COLO668 (cell line): Measurements from ENCODE around the gene FAM3B.
"Not testable (repeated sequence)": the region's sequence is repeated elsewhere in the genome, so short reads cannot be mapped to it uniquely, and the experiment has no call there.

ENCODE experiments used
- DNase-seq: peaks from one replicate; lab custom pipeline; 2025; ENCODE audit not compliant: unreplicated experiment; lab: John Stamatoyannopoulos, UW

FAM3B gene

DNA sequence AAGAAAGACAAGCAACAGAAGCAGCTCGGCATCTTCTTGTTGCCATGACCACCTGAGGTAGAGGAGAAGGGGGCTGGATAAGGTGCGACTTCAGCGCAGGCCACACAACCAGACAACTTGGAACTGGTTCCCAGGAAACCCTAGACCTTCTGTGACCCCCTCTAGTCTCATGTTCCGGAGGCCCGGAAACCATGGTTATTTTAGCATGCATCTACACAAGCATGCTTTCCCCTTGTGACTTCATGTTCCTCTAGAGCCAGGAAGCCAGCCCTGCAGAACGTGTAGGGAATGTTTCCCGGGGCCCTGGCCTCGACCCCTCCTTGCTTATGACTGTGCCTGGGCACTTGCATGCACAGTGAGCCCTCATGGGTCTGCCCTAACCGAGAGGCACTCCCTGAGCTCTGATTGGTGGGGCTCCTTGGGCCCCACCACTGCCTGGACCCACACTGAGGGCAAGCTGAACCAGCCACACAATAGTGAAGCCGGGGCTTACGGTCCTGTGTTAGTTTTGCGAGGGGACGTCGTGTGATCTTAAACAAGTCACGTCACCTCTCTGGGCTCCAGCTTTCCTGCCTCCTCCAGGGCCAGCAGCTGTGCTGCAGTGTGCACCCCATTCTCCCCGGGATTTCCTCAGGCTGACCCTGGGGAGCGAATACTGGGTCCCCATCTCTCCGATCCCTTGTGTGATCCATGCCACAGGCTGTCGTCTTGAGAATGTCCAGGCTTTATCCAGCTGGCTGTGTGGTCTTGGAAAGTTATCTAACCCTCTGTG, 33.2 kb downstream of the FAM3B start:
- DNase-seq = no peak

DNA sequence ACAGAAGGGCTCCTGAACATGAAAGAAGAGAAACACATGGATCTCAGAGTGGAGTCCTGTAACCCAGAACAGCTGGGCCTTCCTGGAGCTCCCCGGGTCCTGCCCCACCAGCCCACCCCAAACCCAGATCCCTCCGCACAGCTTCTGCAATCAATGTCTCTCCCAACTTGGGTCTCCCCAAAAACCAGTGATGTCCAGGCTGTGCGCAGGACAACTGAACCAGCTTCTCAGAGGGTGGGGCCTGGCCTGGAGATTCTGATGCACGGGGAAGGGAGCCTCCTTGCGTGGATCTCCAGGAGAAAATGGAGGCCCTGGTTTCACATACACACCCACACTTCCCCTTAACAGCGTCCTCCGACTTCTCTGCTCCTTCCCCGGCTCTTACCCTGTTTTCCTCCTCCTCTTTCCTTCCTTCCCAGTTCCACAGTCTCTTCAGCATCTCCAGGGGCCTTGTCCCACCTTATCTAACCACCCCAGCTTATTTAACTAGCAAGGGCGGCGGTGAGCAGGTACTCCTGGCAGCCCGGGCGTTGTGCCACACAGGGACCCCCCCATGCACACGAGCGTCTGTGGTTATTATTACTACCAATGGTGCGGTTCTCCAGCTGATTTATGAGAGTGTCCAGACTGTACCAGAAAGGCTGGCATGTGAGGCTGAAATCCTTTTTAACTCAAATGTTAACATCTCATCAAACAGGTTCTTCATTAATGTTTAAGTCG, 34.0 kb downstream of the FAM3B start:
- no peak for DNase-seq

DNA sequence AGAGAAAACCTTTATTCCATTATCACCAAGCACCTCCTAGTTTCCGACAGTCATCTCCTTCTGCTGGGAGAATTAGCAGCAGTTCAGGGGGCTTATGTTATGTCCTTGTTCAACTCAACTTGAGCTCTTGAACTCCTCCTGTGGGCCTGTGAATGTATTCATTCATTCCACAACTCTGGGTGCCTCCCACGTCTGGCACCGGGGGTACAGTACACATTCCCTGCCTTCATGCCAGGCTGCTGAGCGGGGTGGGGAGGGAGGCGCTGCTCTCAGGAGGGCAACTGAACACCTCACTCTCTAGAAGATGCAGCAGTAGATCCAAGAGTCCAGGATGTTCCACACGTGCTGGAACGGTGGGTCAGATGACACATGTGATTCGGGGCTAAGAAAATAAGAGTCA, 40.9 kb downstream of the FAM3B start:
- DNase-seq = no peak

DNA sequence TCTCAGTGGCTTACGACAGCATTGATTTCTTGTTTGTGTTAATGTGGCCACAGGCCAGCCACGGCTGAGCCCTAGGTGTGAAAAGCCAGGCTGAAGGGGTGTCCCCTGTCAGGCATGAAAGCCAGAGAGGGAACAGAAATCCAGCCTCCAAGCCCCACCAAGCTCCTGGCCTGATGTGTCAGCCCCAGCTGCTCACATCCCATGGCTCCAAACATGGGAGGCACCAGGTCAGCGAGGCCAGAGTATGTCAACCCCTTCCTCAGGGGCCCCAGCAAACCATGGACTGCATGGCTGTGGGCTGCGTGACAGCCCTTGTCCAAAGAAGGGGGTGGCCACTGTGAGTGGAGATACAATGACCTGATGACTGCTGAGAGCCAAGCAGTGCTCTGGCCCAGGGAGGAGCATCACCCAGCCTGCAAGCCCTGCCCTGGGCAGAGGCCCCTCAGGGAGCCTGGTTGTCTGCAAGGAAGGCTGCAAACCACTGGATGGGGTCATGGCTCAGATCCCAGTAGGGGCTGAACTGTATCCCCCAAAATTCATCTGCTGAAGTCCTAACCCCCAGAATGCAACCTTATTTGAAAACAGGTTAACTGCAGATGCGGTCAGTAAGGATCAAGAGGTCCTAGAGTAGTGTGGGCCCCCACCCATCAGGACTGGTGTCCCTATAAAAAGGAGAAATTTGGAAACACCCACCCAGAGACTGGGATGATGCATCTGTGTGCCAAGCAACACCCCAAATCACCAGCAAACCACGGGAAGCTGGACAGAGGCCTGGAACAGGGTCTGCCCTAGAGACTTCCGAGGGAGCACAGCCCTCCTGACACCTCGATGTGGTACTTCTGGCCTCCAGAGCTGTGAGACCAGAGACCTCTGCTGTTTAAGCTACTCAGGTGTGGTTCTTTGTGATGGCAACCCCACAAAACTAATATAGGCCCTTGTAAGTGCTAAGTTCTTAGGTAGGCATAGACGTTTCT, 41.9 kb downstream of the FAM3B start:
- no peak for DNase-seq

DNA sequence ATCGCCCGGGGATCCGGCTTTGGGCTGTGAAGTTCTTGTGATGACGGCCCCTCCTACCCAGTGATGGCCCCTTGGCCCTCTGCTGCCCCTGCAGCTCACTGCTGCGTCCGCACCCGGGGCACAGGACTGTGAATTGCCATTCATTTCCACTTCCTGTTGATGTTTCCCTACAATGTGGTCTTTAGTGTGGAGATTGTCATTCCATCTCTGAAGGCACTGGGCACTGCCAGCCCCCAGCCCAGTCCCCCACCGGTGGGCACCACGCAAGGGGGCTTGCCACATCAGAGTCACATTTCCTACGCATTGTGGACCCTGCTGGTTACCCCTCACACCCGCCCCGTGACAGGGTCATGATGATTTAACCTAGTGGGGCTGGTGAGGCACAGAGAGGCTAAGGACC, 42.7 kb downstream of the FAM3B start:
- DNase-seq = peak; percentile 12

DNA sequence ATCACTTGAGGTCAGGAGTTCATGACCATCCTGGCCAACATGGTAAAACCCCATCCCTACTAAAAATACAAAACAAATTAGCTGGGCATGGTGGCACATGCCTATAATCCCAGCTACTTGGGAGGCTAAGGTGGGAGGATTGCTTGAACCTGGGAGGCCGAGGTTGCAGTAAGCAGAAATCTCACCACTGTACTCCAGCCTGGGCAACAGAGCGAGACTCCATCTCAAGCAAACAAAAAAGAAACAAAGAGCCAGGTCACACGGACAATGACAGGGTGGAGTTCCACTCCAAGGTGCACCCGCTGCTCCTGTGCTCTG, 43.1 kb downstream of the FAM3B start:
- not testable (repeated sequence) for DNase-seq

DNA sequence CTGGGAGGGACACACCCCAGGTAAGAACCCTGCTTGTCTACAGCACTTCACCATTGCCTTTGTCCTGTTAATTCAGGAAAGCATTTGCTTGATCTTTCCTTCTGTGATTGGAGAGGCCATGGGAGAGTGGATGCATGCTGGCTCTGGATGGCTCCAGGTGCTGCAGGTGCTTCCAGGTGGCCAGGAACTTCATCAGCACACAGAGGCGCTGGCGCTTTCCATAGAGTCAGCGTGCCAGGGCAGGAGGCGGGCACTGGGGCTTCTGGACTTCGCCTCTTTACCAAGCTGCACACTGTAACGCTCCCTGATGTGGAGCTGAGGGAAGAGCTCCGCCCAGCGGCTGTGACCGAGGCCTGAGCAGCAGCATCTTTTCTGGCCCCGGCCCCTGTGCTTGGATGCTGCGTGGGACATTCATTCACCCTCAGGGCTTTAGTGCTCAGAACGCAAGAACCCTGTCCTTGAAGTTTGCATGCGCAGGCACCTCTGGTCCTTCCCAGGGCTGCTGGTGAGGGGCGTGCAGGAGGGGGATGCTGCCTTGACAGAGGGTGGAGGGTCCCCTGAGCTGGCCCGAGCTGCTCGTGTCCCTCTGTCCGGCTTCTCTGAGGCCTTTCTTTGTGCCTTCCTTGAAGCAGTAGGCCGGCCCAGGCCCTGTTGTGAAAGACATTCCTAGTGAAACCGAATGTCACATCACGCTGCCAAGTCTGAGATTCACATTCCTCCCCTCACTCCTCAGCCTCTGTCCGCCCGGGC, 43.6 kb downstream of the FAM3B start:
- DNase-seq = peak; percentile 88

DNA sequence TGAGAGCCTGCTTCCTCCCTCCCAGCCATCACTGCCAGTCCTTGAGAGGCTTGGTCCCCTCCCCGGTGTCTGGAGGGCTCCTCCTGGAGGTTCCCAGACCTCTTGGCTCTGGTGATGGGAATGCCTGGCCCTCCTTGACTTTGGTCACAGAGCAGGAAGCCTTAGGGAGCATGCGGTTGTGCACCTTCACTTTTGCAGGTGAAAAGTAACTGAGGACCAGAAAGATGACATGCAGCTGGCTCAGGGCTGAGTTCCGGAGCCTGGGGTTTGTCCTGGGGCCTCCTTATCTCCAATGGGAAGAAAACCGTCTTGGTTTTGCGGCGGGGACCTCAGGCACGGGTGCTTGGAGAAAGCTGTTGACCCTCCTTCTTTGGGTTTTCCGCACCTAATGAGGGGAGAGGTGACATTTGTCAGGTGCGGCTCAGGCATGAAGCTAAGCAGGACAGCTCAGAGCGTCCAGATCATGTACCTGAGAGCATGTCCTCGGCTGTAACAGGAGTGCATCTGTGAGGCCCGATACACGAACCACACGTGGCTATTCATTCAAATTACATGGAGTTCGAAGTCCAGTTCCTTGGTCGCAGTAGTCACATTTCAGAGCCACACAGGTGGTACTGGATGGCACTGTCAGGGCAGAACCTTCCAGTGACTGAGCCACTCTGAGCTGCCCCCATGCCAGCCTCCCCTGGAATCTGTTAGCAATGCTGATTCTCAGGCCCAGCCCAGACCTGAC, 44.6 kb downstream of the FAM3B start:
- DNase-seq = peak; percentile 57

DNA sequence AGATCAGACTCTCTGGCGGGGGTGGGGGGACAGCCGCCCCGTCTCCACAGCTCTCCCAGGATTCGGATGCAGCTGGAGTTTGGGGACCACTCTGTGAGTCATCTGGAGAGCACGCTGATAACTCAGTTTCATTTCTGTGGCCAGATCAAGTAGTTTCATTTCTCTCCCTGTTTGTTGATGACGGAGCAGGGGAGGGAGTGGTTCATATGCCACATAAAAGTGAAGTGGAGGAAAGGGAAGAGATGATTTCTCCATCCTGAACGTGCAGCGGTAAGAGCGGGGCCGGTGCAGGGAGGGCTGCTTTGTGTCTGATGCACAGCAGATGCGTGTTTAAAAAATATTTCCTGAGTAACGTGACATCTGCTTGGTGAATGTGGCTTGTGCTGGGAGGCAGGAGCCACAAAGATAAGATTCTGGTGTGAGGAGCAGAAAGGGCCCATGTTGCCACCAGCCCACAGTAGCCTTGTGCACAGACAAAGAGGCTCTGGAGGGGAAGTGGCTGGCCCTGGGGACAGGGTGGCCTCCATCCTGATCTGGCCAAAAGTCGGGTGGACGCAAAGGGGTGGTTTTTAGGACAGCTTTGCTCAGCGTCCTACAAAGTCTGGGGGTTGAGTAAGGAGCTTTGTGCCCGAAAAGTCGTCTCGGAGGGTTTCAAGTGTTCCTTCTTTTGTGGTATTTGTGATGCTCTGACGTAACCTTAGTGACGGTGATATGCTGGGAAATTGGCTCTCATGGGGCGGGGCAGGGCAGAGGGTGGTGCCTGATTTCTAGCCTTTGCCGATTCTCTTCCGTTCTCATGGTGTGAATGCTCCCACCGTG, 45.4 kb downstream of the FAM3B start, which contains the start of gene MX2:
Gene MX2, plus strand, starts transcription at position 242 of the 819 bp plus-strand sequence. CDS start 14,880 bp downstream, outside the sequence.
- peak; percentile 64 for DNase-seq

DNA sequence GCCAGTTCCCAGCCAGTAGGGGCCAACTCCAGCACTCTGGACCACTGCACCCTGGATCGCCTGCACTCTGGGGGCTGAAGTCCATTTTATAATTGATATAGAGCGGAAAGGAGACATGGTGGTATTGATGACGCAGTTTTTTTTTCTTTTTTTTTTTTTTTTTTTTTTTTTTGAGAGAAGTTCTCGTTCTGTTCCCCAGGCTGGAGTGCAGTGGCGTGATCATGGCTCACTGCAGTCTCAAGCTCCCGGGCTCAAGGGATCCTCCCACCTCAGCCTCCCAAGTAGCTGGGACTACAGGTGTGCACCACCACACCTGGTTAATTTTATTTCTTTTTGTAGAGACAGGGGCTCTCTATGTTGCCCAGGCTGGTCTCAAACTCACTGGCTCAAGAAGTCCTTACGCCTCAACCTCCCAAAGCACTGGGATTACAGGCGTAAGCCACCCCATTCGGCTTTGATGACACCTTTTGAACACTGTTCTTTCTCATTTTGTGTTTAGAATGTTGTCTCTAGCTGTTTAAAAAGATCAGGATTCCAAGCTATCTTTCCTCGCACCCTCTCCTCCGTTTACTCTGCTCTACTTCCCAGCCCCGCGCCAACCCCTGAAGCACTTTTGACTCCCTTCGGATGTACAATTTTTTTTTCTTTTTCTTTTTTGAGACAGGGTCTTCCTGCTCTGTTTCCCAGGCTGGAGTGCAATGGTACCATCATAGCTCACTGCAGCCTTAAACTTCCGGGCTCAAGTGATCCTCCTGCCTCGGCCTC, 46.2 kb downstream of the FAM3B start:
- DNase-seq = no peak

DNA sequence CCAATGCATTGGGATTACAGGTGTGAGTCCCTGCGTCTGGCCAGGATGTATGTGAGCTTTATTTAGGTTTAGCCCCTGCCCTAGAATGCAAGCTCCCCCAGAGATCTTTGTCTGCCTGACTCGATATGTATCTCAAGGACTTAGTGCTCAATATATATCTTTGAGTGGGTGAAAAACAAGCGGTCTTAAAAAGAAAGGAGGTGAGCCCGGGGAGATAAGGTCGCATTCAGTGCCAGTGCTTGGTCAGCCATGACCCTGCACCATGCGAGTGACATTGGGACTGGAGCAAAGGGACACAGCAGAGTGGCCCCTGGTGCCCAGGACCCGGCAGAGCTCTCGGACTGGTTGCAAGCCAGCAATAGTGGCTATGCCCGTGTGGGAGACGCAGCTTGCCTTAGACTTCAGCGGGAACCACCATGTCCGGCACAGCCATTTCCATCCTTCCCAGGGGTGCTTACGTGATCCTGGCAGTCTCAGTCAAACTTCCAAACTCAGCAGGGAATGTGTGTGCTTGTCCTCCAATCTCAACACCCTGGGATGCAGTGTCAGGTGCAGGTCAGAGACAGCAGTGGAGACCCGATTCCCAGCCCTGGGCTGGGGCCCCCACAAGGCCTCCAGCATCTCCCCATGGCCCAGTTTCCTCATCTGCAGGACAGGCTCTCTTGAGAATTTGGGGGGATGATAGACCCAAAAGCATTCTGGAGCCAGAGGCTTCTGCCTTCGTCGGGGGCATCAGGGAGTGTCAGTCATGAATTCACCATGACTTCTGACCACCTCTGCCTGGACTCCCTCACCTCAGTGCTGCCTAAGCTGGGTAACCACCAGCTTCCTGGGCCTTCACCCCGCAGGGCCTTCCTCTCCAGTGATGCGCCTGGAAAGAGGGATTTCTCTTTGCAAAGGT, 47.0 kb downstream of the FAM3B start:
- DNase-seq = no peak

DNA sequence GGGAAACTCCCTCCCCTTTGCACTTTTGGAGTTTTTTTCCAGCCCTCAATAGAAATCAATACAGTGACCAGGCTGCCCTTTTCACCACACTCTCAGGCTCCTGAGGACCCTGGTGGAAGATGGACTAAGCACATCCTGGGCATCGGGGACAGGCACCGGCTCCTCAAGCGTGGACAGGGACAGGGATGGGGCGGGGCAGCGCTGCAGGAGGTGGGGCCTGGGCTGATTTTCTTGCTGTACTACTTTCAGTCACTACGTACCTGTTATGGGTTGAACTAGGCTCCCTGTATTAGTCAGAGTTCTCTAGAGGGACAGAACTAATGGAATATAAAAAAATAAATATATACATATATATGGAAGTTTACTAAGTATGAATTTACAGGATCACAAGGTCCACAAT, 47.7 kb downstream of the FAM3B start:
- no peak for DNase-seq

DNA sequence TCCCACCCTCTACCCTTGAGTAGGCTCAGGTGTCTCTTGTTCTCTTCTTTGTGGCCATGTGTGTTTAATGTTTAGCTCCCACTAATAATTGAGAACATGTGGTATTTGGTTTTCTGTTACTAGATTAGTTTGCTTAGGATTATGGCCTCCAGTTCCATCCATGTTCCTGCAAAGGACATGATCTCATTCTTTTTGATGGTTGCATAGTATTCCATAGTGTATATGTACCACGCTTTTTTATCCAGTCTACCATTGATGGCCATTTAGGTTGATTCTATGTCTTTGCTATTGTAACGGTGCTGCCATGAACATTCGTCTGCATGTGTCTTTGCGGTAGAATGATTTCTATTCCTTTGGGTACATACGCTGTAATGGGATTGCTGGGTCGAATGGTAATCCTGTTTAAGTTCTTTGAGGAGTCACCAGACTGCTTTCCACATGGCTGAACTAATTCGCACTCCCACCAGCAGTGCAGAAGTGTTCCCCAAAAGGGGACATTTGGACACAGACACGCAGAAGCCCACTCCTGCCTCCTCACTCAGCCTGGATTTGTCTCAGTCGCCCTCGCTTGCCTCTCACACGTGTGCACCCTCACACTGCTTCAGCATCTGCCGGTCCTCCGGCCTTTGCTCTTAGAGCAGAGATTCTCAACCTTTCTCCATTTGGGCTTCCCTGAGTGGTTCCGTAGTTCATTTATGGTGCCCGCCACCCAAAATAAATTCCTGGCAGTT, 48.9 kb downstream of the FAM3B start:
- no peak for DNase-seq

DNA sequence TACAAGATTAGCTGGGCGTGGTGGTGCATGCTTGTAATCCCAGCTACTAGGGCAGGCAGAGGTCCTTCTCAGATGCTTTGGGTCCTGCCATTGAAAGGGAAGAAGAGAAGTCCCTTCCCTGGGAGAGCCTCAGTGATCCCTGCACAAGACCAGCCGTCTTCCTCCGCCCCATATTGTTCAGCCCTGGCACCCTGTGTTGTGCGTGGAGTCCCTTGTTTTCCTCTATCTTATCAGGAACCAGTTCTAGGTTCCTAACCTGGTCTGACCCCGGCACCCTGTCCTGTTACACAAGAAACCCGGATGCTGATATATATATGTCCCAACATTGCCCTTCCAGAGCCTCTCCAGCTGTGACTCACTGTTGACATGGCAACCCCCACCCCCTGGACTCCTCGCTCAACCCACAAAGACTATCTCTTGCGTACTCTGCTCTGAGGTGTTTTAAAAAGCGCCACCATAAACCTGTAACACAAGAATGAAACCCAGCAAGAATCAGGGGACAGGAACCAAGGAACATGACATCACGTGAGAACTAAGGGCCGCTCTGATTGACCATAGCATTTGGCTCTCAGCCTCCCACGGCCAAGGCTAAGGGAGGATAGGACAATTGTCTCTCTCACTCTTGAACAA, 50.0 kb downstream of the FAM3B start:
- DNase-seq = peak; percentile 69

DNA sequence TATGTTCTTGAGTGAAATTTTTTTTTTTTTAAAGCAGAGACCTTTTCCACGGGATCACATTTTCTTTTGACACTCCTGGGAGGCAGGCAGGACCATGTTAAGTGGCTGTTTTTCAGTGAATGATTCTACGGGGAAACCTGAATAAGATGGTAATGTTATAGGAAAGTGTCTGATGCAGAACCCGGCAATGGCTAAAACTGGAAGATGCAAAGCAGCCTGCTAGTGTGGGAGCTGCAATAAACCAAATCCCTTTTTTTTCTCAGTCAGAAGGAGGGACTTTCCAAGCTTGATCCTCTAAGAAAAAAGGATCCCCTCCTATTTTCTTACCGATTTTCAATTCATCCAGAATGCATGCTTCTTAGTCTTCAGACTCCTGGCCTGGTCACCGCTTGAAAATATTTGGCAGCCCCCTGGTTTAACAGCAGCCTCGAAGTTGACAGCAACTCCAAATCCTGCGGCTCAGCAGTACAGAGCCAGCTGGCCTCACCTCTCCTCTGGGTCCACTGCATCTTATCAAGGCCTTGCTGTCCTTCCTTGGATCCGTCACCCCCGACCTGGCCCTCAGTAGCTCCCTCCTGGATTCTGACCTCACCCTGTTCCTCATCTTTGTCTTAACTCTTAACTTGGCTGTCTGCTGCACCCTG, 50.8 kb downstream of the FAM3B start:
- no peak for DNase-seq
